ENCODE data around the gene NUDT3.

- TF ChIP-seq NFRKB (IDR thresholded peaks at IDR 0.05) (no peak), TARDBP (IDR thresholded peaks at IDR 0.05) (no peak), HDGF (IDR thresholded peaks at IDR 0.05; ENCODE audit: borderline replicate concordance) (no peak), LEF1 (IDR thresholded peaks at IDR 0.05; ENCODE audit: borderline replicate concordance) (no peak), SP1 (IDR thresholded peaks at IDR 0.05) (no peak), SUZ12 (IDR thresholded peaks at IDR 0.05) (no peak), FOXK2 (IDR thresholded peaks at IDR 0.05) (no peak), BHLHE40 (IDR thresholded peaks at IDR 0.05; ENCODE audit: borderline replicate concordance) (no peak), PKNOX1 (IDR thresholded peaks at IDR 0.05) (no peak), ARNT (IDR thresholded peaks at IDR 0.05) (no peak), FOXM1 (IDR thresholded peaks at IDR 0.05; ENCODE audit: borderline replicate concordance) (no peak)
These were observed 19.5 kb upstream of the NUDT3 start for GRCh38 chr6:34412016-34412415.

Measured in HEK293T (cell line).